Measurements from ENCODE around the gene PLA2G2D.

PLA2G2D gene

DNA sequence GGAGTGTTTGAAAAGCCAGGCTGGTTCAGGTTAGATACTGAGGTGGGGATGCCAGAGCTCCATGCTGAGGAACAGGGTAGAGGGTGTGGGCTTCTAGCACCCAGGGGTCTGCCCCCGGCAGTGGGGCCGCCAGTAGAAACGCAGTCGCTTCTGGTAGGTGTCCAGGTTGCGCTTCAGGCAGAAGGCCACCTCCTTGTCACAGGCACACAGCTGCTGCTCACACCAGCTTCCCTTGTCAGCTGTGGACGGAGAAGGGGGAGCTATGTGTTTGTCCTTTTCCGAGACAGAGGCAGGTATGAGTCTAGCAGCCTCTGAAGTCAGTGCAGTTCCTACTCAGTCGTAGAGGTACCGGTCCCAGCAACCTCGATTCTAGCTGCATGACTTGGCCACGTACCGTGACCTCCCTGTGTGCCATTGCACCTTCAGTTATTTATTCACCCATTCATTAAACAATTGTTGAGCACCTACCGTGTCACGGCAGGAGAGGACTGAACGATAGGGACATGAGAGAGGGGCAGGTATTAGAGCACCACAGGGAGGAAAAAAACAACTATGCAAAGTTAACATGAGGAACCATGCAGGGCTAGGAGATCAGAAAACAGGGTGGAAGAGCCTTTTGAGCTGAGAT lies 5.2 kb downstream of the PLA2G2D start:
- no peak for DNase-seq (ENCODE audit: low spot score)

- no peak for DNase-seq (ENCODE audit: low spot score)
Measured at GRCh38 chr1:20112279-20113000, 6.9 kb downstream of the PLA2G2D start.

DNA sequence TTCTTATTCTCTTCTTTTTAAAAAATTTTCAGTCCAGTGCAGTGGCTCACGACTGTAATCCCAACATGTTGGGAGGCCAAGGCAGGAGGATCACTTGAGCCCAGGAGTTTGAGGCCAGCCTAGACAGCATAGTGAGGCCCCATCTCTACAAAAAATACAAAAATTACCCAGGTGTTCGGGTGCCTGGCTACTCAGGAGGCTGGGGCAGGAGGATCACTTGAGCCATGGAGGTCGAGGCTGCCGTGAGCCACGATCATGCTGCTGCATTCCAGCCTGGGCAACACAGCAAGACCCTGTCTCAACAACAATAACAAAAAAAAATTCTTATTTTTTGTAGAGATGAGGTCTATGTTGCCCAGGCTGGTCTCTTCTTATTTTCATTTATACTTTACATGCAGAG lies 7.9 kb downstream of the PLA2G2D start:
- no peak for DNase-seq (ENCODE audit: low spot score)

- no peak for DNase-seq (ENCODE audit: low spot score)
Measured at GRCh38 chr1:20110679-20111078, 8.7 kb downstream of the PLA2G2D start.

DNA sequence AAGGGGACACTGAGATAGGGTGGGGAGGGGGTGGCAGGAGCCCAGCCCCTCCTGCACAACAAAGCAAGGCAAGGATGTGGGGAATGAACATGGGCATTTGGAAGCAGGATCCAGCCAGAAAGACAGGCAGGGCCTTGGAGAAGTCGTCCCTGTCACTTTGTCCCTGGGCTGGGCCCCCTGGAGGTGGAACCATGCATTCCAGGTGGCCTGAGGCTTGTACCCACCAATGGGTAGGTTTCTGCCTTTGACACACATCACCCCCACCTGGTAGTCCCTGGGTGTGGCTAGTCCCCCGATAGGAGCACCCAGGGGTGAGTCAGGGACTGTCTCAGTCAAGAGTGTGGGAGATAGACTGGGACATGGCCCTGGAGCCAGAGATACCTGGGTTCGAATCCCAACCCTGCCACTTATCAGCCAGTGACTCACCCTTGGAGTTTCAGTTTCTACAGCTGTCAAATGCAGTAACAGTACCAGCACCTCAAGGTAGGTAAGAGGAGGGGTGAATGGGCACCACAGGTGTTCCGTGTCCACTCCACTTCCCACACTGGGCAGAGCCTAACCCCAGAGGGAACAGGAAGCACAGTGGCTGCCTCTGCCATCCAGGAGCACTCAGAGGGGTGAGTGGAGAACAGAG lies 10.0 kb downstream of the PLA2G2D start:
- no peak for DNase-seq (ENCODE audit: low spot score)

GRCh38 chr1:20108366-20109123 lies 10.8 kb downstream of the PLA2G2D start:
- DNase-seq (ENCODE audit: low spot score): no peak

DNA sequence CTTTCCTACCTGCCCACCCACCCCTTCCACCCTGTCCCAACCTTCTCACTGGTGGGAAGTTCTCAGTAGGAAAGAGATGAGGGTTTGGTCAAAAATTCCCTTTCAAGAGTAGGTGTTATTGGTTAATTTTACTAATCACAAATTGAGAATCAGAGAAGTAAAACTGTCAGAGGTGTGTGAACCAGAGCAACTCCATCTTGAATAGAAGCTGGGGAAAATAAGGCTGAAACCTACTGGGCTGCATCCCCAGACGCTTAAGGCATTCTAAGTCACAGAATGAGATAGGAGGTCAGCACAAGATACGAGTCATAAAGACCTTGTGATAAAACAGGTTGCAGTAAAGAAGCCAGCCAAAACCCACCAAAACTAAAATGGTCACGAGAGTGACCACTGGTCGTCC lies 11.5 kb downstream of the PLA2G2D start:
- DNase-seq (ENCODE audit: low spot score): no peak

GRCh38 chr1:20107351-20107750 lies 12.0 kb downstream of the PLA2G2D start:
- no peak for DNase-seq (ENCODE audit: low spot score)

- no peak for DNase-seq (ENCODE audit: low spot score)
Measured at GRCh38 chr1:20105856-20106255, 13.5 kb downstream of the PLA2G2D start.

GRCh38 chr1:20102875-20103274 lies 16.5 kb downstream of the PLA2G2D start:
- DNase-seq (ENCODE audit: low spot score): no peak

- DNase-seq (ENCODE audit: low spot score): peak; percentile 57
Measured at GRCh38 chr1:20100632-20101355, 18.5 kb downstream of the PLA2G2D start.

DNA sequence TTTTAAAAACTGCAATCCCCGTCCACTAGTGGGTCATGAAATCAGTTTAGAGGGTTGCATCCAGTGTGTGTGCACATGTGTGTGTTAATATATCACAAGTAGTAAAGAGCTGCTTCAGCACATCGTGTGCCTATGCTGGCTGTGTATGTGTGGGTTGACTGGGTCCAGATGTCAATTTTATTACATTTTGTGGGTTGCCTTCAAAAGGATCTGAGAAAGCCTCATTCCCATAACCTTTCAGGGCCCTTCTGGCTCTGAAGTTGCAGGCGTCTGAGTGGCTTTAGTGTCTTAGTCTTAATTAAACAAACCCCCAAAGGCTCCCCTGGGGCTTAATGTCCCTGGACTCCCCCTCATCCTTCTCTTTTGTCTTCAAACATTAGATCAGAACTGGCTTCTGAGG lies 19.8 kb downstream of the PLA2G2D start:
- no peak for DNase-seq (ENCODE audit: low spot score)

- DNase-seq (ENCODE audit: low spot score): no peak
Measured at GRCh38 chr1:20096840-20097447, 22.4 kb downstream of the PLA2G2D start.

DNA sequence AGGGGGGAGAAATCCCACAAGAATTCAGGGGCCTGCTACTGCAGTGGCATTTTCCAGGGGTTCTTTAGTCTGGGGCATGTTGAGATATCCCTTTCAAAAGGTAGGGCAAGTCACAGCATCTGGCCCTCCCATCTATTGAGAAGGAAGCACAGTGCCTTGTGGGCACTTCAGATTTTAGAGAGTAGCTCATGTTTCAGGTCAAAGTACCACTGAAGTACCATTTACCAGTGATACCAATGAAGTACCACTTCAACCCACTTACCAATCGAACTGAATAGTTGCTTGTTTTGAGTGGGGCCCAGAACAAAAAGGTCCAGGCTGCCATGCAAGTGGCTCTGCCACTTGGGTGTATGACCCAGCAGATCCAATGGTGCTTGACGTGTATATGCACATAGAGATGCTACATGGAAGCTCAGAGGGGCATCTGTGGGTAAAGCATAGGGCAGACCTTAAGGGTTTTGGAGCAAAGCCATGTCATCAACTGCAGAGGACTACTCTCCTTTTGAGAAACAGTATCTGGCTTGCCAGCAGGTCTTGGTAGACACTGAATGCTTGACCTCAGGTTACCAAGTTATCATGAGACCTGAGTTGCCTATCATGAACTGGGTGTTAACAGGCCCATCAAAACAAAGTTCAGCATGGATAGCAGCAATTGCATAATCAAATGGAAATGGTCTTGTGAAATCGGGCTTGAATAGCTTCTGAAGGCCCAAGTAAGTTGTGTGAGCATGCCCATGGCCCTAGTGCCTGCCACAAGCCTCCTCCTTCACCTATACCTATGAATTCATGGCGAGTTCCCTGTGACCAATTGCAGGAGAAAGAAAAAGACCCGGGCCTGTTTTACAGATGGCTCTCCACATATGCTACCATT lies 23.5 kb downstream of the PLA2G2D start:
- DNase-seq (ENCODE audit: low spot score): no peak

GRCh38 chr1:20093940-20094391 lies 25.4 kb downstream of the PLA2G2D start:
- no peak for DNase-seq (ENCODE audit: low spot score)

GRCh38 chr1:20093303-20093702 lies 26.0 kb downstream of the PLA2G2D start:
- no peak for DNase-seq (ENCODE audit: low spot score)

DNA sequence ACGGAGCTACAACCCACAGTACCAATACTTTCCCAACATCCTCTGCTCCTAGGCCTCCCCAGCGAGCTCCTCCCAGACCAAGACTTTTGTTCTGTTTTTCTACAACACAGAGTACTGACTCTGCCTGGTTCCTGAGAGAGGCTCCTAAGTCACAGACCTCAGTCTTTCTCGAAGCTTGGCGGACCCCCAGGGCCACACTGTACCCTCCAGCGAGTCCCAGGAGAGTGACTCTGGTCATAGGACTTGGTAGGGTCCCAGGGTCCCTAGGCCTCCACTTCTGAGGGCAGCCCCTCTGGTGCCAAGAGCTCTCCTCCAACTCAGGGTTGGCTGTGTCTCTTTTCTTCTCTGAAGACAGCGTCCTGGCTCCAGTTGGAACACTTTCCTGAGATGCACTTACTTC lies 28.7 kb downstream of the PLA2G2D start:
- DNase-seq (ENCODE audit: low spot score): no peak

- DNase-seq (ENCODE audit: low spot score): no peak
Measured at GRCh38 chr1:20090119-20090518, 29.2 kb downstream of the PLA2G2D start.

DNA sequence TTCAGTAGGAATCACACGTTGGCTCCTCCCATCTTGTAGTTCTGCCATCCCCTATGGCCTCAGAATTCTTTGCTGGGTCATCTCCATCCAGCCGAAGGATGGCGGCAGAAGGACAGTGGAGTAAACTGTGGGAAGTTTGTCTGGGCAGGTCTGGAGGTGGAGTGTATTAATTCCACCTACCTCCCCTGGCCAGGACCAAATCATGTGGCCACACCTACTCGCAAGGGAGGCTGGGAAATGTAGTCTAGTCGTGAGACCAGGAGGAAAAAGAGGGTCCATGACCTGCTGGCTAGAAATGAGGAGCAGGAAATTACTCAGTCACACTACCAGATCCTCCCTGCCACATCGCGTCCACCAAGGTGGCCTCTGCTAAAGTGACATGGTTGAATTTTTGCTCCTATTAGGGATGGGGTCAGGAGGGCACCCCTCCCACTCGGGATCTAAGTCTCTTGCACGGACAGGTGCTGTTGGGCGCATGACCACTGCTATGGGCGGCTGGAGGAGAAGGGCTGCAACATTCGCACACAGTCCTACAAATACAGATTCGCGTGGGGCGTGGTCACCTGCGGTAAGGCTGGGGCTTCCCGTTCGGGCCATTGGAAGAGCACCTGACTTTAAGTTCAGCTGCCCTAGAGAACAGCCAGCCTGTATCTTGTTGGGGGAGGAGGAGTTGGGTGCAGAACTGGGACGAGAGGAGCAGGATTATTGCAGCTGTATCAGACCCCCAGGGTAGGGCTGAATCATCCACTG lies 29.8 kb downstream of the PLA2G2D start:
- peak; percentile 23 for DNase-seq (ENCODE audit: low spot score)

GRCh38 chr1:20087668-20088067 lies 31.7 kb downstream of the PLA2G2D start:
- peak; percentile 40 for DNase-seq (ENCODE audit: low spot score)
